Pancreas (tissue), 10 donors: ENCODE data around the gene TCP10L. TPM values are rescaled to one million over a fixed set of nuclear protein-coding genes. Genes with fewer than 3 reads are reported as not detected.

Experiments
- ATAC-seq, 4 donors: fragments of 200-7000 bp; cut with Tn5 transposase; one replicate each; pipeline versions ENCODE4 v1.8.0 to v1.9.1; 2020; ENCODE audit warnings: mild to moderate bottlenecking in 4 of 4, moderate library complexity in 4 of 4
- DNase-seq, 6 donors: peaks; one replicate each; pipeline ENCODE4 v3.0.0-alpha.2; 2020
- FAIRE-seq: peaks from 2 replicates; lab custom pipeline; 2012; peaks lifted over from hg19 to GRCh38; lab: Jason Lieb, UNC
- H3K27ac ChIP-seq, 4 donors: fragments of 200-600 bp; sonication (generic); 1 replicate in 3 of 4; 2 replicates in 1 of 4; pipeline versions ENCODE4 v1.5.0 to v1.8.0; 2020
- H3K27me3 ChIP-seq, 4 donors: fragments of 200-600 bp; one replicate each; pipeline ENCODE4 v1.8.0; 2021
- H3K36me3 ChIP-seq, 3 donors: fragments of 200-600 bp; sonication (generic) in 1 of 3; one replicate each; pipeline versions ENCODE4 v1.5.0 to v1.8.0; 2020 to 2021
- H3K4me1 ChIP-seq, 3 donors: fragments of 200-600 bp; one replicate each; pipeline ENCODE4 v1.8.0; 2021
- H3K4me3 ChIP-seq, 4 donors: fragments of 200-600 bp; sonication (generic) in 2 of 4; one replicate each; pipeline versions ENCODE4 v1.5.0 to v1.8.0; 2020 to 2021
- H3K9me3 ChIP-seq, 4 donors: fragments of 200-600 bp; one replicate each; pipeline ENCODE4 v1.8.0; 2021
- WGBS, 2 donors: extraction: QIAGEN DNeasy Blood & Tissue Kit; methylation state at CpG; one replicate each; pipeline ENCODE4 v1.1.7; 2013; 5-methylcytosine and 5-hydroxymethylcytosine counted together
- intact Hi-C, 3 donors: fragments of 100-400 bp; cut with DNase I; formaldehyde crosslinking; loops; one replicate each; pipeline versions ENCODE4 v1.11.1 to v1.14.2; 2022
- polyA plus RNA-seq, 2 donors: library from polyadenylated mRNA; stranded (reverse); fragments of 200-250 nt; gene quantifications; one replicate each; pipeline ENCODE4 v1.2.3, GENCODE V29; 2013
- total RNA-seq, 6 donors: library from RNA; stranded (reverse); fragmentation: NEBNext Ultra II Directional in 4 of 6; extraction: Animal tissue kit (Norgen Biotek cat#: 25700) in 4 of 6; gene quantifications; one replicate each; pipeline versions ENCODE4 v1.2.1 to v1.2.4, GENCODE V29; 2021 to 2023
- TF ChIP-seq, protein P1 (sequence below), 4 donors: fragments of 200-600 bp; sonication (generic) in 3 of 4; IDR thresholded peaks; one replicate each; pipeline versions ENCODE4 v1.5.0 to v1.8.0; 2021; ENCODE audit warnings: antibody characterized with exemption in 4 of 4
- donor health status: healthy with polysubstance abuse.
- donor health status: DM: no; HTN: no; CAD: no; lungs with moderate emphysema.
- donor health status: DM: no; HTN: no; CAD: no.
- donor health status: control.
- donor health status: control.
- donor health status: Bipolar disorder and iron deficiency.
- donor health status: DM: yes; HTN: yes; CAD: no.
- donor health status: DM: no; HTN: no; CAD: no.
- donor health status: DM: no; HTN: no; CAD: no.
- donor health status: DM: yes; HTN: yes; CAD: no.

The TCP10L gene
- total and polyA plus RNA-seq, 8 donors, result 0.26 to 1.9 (median 0.46) TPM; not detected in 3

DNA sequence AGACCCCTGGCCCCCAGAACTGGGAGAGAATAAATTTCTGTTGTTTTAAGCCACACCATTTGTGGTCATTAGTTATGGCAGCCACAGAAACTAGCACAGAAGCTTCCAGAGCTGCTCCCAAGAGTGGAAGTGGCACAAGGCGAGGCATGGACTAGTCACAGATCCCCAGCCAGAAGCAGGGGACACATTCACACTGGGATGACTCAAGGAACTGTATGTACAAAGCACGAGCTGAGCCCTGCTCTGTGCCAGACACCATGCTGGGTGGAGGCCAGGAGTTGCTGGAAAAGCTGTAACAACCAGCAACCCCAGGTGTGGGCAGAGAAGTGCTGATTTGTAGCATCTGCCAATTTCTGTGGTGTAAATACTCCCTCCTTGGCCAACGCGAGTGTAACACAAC, 55.6 kb downstream of the TCP10L start:
- TF ChIP-seq, protein P1, sequence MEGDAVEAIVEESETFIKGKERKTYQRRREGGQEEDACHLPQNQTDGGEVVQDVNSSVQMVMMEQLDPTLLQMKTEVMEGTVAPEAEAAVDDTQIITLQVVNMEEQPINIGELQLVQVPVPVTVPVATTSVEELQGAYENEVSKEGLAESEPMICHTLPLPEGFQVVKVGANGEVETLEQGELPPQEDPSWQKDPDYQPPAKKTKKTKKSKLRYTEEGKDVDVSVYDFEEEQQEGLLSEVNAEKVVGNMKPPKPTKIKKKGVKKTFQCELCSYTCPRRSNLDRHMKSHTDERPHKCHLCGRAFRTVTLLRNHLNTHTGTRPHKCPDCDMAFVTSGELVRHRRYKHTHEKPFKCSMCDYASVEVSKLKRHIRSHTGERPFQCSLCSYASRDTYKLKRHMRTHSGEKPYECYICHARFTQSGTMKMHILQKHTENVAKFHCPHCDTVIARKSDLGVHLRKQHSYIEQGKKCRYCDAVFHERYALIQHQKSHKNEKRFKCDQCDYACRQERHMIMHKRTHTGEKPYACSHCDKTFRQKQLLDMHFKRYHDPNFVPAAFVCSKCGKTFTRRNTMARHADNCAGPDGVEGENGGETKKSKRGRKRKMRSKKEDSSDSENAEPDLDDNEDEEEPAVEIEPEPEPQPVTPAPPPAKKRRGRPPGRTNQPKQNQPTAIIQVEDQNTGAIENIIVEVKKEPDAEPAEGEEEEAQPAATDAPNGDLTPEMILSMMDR (IDR thresholded peaks at IDR 0.05), result no peak
- intact Hi-C loops, result no loop called here
- no peaks in the 10 kb centered on the region for H3K27me3 ChIP-seq
- no peak overlapping the region for H3K4me3 ChIP-seq
- WGBS, 2 donors, result 67 to 88% methylated on average over 4 of the region's 4 CpGs
- H3K36me3 ChIP-seq, result no peaks in the 10 kb centered on the region
- no peaks in the 10 kb centered on the region for H3K9me3 ChIP-seq
- DNase-seq, result no peak
- ATAC-seq, result no peak
- no peaks in the 10 kb centered on the region for H3K4me1 ChIP-seq
- H3K27ac ChIP-seq, result no peak overlapping the region
- FAIRE-seq, result no peak

DNA sequence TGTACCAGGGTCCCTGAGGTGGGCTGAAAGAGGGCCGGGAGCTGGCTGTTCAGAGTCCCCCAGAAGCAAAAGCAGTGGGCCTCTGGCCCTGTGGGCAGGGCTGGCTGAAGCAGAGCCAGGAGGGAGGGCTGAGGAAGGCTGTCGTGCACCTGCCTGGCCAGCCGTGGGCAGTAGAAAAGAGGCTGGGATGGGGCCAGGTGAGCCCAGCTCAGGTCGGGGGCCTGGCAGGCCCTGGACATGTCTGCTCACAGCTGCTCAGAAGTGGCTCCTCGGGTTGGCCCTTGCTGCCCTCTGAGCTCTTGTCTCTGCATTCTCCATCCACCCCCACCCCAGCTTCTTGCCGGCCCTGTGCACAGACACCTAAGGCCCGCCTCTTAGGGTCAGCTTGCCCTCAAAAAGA, 60.0 kb downstream of the TCP10L start:
- Histone ChIP-seq H3K9me3 (no peaks in the 10 kb centered on the region), H3K27ac (no peak overlapping the region), H3K36me3 (no peaks in the 10 kb centered on the region), H3K4me1 (peaks cover 0 to 7% (median 0%) of the 10 kb centered on the region in 3 donors), H3K27me3 (no peaks in the 10 kb centered on the region), H3K4me3 (no peak overlapping the region)
- ATAC-seq (no peak), DNase-seq (no peak), FAIRE-seq (no peak)
- TF ChIP-seq, protein P1 (IDR thresholded peaks at IDR 0.05), result no peak
- intact Hi-C loops, result no loop called here
- WGBS, 2 donors, result 61 to 69% methylated on average over 7 of the region's 7 CpGs

DNA sequence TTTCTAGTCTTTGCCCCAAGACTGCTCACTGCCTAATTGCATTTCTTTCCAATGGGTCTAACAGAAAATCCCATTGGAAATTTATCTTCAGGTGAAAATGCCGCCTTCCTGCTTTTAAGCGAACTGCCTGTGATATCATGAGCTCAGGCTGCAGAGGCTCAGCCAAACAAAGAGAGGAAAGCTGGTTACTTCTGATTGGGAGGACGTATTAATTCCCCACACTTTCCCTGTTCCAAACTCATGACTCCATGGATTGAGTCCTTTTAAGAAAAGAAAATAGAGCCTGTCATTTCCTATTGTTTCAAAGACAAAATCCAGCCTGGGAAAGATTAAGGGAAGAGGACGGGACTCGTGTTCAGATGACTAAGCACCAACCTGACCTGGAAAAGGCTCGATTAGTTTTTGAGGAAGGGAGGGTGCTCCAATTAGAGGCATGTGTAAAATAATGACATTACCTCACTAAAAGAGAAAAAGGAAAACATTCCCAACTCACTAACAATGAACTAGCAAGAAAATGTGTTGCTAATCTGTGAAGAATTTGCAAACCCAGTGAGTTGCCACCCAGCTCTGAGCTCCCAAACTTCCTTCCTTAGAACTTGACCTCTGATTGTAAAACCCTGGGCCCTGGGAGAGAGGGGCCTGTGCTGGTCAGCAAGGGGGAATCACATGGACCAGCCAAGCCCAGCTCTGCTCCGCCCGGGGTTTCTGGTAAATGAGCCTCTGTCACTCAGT, 61.2 kb downstream of the TCP10L start:
- no peaks in the 10 kb centered on the region for H3K36me3 ChIP-seq
- FAIRE-seq (no peak), ATAC-seq (peak in 3 of 4 donors; percentile 20 to 27 (median 26)), DNase-seq (no peak)
- 71 to 78% methylated on average over 8 of the region's 8 CpGs for WGBS, 2 donors
- peaks cover 0 to 7% (median 0%) of the 10 kb centered on the region in 3 donors for H3K4me1 ChIP-seq
- no peaks in the 10 kb centered on the region for H3K9me3 ChIP-seq
- H3K4me3 ChIP-seq, result no peak overlapping the region
- TF ChIP-seq, protein P1 (IDR thresholded peaks at IDR 0.05), result no peak
- H3K27me3 ChIP-seq, result no peaks in the 10 kb centered on the region
- peak overlapping the region in 2 of 4 donors; percentile 40 to 48 for H3K27ac ChIP-seq
- intact Hi-C loops, result no loop called here

Other genes starting within 250 kb of the TCP10L start
- 10 to 100 TPM in 1 of 6 donors, 1 to 10 TPM in 5; 5.9 to 11.0 (median 8.0) TPM for gene URB1, start 192.5 kb downstream of the TCP10L start, total RNA-seq
- gene URB1, start 192.5 kb downstream of the TCP10L start, polyA plus RNA-seq, result 1 to 10 TPM; 2.9 to 4.7 TPM
- gene EVA1C, start 172.8 kb downstream of the TCP10L start, total RNA-seq, result 10 to 100 TPM in 3 of 6 donors, 1 to 10 TPM in 3; 7.9 to 13.4 (median 10.6) TPM
- 10 to 100 TPM; 20.7 to 35.9 TPM for gene EVA1C, start 172.8 kb downstream of the TCP10L start, polyA plus RNA-seq
- 10 to 100 TPM; 11.8 to 24.3 (median 17.7) TPM for gene CFAP298, start 26.9 kb upstream of the TCP10L start, total RNA-seq
- 10 to 100 TPM; 36.0 to 36.2 TPM for gene CFAP298, start 26.9 kb upstream of the TCP10L start, polyA plus RNA-seq
- gene SYNJ1, start 142.5 kb upstream of the TCP10L start, total RNA-seq, result 1 to 10 TPM; 4.3 to 9.9 (median 4.9) TPM
- gene SYNJ1, start 142.5 kb upstream of the TCP10L start, polyA plus RNA-seq, result 1 to 10 TPM; 3.5 to 6.1 TPM
- 10 to 100 TPM; 13.3 to 22.3 (median 15.9) TPM for gene PAXBP1, start 186.2 kb upstream of the TCP10L start, total RNA-seq
- 10 to 100 TPM; 16.6 to 29.2 TPM for gene PAXBP1, start 186.2 kb upstream of the TCP10L start, polyA plus RNA-seq